Measurements from ENCODE around the gene MTA2.

Gene MTA2

DNA sequence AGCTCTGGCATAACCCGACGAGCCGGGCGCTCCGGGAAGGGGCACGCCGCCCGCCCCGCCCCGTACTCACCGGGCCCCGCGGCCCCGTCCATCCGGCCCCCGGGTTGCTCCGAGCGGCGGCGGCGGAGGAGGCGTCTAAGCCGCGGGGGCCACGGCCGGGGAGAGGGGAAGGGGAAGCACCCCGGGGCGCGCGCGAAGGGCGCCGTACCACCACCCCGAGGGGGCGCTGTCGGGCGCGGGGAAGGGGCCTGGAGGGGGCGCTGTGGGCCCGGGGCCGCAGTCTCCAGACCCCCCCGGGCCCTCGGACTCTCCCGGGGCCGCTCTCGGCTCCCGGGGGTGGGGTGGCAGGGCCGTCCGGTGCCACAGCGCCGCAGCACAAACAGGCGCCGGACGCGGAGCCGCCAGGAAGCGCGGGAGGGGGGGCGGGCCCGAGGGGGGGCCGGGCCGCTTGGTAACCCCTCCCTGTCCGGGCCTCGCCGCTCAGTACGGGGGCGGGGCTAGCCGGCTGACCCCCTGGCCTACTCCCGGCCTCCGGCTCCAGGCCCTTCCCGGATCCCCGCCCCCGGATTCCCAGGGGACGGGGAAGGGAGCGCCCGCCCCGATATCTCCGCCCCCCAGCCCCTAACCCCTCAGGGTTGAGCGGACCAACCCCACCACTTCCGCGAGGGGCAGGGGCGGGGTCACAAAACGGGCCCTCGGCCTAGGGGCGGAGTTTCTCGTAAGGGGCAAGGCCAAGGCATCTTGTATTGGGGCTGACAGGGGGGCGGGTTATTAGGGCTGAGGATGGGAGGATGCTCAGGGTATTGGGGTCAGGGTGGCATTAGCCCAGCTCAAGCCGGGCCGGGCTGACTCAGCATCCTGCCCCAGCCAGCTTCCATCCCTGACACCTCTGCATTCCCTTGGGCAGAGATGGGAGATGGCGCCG is 11.0 kb upstream of the MTA2 start, which contains the start of the genes EML3 and ROM1:
TSS of gene EML3 (minus strand) at position 410 of the 925 bp plus-strand sequence. CDS start at position 92, 318 bp downstream.
TSS of gene ROM1 (plus strand) at position 892 of the 925 bp plus-strand sequence. CDS start at position 917, 25 bp downstream.
- DNase-seq = peak; percentile 94

DNA sequence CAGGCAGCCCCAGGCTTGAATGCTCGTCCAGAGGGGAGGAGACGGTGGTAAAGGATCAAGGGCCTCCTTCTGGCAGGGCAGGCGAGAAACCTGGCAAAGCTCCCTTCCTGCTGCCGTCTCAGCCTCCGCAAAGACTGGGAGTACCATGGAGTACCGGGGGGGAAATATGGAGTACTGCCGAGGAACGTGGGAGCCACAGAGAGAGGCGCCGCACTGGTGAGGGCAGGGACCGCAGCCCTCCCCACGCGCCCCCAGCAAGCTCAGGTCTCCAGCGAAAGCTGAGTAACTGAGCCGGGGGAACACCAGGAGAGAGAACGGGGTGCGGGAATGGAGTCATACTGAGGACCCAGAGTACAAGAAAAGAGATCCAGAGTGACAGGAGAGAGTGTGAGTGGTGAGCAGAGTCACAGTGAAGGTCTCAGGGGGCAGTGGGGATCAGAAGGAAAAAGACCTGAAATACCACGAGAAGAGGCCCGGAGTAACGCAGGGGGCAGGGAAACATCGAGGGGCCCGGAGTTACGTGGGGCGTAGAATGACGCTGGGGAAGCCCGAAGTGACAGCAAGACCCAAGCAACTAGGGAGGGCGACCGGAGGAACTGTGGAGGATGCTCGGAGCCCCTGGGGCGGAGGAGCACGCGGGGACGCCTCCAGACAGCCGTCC is 10.2 kb upstream of the MTA2 start:
- DNase-seq = peak; percentile 81

DNA sequence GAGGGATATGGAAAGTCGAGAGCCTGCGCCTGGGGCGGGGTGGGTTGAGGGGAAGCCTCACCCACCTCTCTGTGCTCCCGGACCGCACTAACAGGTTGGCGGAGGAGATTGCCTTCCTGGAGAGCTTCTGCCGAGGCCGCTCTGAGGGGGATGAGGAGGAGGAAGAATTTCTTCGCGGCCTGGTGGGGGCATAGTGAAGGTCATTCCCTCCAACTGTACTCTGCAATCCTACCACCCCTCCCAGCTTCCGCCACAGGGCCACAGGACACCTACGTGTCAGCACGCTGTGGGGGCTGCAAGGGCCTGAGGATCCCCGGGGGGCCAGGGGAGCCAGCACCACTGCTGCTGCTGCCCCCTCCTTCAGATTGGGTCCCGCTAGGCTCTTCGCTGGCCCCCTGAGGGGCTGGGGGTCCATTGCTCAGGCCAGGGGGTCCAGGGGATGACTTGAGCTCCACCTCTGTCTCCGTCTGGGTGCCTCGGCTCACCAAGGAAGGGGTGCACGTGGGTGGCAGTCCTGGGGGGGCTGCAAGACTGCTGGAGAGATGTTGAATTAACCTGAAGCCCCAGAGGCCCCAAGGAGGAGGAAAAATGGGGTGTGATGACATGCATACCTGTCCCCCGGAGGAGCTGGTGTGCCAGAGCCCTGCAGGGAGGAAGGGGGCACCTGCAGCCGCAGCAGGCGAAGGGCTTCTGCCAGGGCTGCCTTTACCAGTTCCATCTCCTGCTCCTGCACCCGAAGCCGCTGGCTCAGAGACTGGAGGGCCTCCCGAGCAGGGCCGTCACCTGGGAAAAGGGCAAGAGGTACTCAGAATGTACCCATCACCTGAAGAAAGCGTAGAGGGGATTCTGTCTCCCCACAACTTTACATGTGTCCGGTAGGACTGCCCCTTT is 9.4 kb upstream of the MTA2 start:
- DNase-seq = no peak

DNA sequence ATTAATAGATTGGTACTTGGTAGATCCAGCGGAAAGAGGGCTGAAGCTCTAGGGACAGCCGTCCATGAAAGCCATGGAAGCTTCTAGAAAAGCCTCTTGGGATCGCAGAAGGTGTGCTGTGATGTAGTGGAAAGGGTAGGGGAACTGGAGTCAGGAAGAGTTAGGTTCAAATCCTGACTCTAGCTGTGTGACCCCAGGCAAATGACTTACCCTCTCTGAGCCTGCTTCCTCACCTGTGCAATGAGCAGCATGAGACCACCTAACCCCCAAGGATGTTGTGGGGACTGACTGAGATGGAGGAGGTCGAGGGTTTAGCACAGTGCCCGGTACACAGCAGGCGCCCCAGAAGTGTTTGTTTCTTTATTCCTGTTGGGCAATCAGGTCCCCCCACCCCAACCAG is 8.7 kb upstream of the MTA2 start:
- no peak for DNase-seq

DNA sequence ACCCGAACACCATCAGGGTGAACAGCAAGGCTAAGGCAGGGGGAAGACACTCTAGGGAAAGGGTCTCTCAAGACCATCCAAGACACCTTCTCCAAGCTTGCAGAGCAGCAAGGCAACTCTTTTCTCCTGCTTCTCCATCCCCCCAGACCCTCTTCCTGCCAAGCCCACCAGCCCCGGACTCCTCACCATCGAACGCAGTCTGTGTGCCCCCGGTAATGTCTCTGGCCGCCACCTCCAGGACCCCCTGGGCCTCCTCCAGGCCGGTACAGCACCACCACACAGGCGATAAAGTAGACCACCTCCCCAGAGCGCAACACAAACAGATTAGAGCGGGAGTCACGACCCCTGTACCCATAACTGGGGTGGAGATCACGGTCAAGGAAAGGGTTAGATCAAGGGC is 7.1 kb upstream of the MTA2 start:
- DNase-seq = no peak

DNA sequence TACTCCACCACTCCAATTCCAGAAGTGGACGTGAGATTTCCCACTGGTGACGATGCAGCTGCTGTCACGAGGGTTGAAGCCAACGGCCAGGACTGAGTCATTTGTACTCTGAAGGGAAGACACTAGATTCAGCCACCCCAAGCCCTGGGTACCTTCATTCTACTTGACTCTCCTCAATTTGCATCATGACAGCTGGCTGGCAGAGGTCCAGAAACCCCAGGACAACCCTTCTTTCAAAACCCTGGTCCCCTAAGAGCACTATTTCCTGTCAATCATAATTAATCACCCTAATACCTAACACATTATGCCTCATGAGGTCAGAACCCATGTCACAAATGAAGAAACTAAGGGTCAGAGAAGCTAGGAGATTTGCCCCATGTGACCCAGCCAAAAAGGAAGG is 6.0 kb upstream of the MTA2 start:
- DNase-seq = no peak

DNA sequence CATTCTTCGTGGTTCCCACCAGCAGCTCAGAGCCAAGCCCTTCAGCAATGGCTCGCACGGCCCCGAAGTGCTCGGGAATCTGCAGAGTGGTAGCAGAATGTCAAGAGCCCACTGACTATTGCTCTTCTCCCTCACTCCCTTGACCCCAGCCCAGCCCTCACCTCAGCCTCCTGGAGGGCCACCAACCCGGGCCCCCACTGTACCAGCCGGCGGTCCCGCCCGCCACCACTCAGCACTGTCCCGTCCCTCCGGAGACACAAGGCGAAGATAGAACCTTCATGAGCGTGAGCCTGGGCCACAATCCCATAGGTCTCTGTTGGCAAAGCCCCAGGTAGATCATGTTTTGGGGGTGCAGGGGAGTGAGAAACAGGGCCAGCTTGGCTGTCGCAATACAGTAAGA is 4.2 kb upstream of the MTA2 start:
- DNase-seq = no peak

DNA sequence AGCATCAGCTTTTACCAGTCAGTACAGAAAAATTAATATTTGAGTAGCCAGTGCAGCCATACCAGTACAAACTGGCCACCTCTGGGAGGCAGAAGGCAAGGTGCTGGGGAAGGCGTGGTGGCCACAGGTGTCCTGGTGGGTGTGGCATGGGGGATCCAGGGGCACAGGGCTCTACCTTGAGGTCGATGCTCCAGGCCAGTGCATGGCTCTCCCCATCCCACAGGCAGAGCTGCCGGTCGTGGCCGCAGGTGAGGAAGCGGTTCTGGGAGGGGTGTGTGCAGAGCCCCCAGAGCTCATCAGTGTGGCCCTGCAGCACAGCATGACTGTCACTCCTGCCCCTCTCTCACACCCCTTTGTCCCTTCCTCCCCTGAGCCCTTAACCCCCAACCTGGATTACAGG is 3.8 kb upstream of the MTA2 start:
- no peak for DNase-seq

DNA sequence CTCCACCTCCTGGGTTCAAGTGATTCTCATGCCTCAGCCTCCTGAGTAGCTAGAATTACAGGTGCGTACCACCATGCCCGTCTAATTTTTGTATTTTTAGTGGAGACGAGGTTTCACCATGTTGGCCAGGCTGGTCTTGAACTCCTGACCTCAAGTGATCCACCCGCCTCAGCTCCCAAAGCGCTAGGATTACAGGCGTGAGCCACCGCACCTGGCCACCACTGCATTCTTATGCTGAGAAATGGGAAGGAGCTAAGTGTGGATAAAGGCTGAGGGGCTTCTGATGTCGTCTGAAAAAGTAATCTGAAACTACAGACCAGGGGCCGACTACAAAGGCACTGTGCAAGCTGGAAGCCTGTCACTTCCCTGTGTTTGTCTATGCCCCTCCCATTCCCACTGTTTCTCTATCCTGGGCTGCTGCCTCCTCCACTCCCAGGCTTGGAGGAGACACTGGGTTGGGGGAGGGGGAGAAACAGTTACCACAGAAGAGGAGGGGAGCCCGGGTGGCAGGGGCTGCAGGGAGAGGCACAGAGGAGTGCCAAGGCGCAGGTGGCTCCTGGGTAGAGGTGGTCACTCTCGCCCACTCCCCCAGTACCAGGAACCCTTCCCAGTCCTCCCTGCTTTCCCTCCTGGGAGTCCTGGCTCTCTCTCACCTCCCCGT is 2.9 kb upstream of the MTA2 start:
- no peak for DNase-seq

DNA sequence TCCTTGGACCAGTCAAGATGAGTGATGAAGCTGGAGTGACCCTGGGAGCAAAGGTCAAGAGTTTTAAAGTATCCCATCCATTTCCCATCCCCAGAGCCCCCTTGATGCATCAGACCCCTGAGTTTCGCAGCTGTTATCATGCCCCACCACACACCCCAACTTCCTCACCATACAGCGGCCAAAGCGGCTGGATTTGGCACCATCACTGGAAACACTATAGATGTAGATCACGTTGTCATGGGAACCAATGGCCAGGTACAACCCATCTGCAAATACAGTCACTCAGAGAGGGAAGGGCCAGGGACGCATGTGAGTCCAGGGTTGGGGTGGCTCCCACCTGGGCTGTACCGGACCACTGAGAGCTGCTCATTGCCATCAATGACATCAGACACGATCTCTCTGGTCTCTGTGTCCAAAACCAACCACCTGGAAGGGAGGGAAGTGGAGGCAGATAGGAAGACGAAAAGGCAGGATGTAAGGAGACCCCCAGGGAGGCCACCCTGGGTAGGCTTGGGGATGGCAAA is 2.2 kb upstream of the MTA2 start:
- DNase-seq = no peak

DNA sequence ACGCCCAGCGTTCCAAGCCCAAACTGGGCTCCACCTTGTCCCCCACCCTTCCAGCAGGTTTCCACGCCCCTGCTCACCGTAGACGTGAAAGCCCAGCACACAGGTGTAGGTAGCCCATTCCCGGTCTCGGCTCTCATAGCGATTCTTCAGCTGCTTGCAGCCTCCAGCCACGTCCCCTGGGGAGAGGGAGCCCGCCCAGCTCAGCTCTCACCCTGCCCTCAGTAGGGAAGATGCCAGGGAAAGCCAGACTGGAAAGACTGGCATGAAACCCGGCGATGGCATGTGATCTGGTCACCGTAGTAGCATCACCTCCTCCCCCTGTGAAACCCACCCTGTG is 1.4 kb upstream of the MTA2 start:
- no peak for DNase-seq

DNA sequence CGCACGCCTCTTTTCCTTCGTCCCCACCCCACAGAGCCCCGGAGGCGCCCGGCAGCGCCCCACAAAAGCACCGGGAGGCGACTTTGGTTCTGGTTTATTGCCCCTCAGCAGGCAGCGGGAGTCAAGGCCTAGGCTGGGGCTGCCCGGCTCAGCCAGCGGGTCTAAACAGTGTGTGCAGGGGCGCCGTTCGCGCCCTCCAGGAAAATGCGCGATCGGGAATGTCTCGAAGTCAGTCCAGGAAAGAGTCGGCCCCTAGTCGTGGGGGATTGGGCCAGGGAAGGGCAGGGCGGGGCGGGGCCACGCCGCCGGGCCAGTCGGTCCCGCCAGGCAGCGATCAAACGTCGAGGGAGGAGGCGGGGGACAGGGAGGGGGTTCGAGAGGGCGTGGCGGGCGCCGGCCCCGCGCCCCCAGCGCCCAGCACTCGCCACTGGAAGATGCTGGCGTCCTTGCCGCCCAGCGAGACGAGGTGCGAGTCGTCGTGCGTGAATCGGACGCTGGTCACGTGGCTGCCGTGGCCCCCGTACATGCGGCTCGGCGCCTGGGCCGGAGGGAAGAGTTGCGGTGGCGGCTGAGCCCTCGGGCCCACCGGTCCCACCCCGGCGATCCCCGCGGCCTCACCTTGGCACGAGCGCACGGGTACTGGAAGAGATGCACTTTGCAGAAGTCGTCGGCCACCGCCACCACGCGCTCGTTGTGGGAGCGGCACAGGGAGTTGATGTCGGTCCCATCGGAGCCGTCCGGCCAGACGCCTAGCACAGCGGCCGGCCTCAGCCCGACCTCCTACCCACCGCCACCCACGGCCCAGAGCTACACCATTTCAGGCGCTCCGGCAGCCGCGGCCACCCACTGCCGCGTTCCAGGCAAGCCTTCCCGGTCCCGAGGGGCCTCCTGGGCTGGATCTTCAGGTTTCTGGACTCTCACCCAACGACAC is 741 bp upstream of the MTA2 start:
- peak; percentile 69 for DNase-seq

DNA sequence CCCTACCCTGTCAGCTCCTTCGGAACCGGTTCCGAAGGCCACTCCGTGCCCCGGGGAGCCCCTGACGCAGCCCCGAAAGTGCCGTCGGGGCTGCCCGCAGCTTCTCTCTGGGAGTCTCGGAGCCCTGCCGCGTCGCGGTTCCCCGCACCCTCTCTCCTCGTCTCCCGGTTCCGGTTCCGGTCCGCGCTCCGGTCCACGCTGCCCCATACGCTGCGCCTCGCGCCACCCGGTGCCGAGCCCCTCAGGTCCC is 618 bp downstream of the MTA2 start:
- peak; percentile 85 for DNase-seq

DNA sequence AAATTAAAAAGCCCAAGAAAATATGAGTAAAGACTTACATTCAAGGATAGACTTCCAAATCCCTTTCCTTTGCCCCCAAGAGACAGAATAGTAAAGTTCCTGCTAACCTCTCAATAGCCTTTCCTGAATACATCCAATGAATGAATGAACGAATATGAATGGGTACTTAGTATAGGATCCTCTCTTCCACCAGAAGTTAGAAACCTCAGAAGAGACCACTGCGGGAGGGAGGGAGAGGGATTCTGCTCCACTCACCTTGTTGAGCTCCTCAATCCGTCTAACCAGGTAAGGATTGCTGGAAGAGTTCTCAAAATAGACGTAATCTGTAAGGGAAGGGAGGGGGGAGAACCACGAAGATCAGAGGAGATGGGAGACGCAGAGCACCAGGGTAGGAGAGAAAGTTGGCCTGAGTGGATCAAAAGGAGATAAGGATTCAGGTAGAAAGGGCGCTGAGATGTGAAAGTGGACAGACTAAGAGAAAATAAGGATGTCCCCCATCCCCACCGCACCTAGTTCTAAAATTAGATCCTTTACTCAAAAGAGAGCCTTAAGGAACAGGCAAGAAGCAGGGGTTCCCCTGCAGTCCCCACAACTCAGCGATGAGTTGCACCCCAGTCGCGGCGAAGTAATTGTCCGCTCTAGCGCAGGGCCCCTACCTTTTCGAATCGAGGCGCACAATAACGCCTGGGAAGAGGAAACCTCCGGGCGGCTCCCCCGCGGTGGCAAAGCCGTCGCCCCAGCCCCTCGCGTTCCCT is 1.1 kb downstream of the MTA2 start:
- DNase-seq = no peak

DNA sequence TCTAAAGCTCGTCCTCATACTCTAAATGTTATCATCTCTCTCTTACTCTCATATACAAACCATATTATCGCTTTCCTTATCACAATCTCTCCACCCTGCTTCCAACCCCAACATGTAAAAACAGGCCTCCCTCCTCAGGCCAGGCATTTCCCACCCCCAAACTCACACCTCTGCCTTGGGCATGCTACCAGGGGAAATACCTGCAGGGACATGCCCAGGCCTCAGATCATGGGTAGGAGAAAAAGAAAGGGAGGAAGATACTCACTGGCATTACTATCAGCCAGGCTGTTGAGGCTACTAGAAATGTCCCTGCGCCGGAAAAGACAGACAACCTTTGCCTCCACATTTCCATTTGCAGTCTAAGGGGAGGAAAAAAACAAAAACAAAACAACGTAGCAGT is 1.8 kb downstream of the MTA2 start:
- peak; percentile 70 for DNase-seq

DNA sequence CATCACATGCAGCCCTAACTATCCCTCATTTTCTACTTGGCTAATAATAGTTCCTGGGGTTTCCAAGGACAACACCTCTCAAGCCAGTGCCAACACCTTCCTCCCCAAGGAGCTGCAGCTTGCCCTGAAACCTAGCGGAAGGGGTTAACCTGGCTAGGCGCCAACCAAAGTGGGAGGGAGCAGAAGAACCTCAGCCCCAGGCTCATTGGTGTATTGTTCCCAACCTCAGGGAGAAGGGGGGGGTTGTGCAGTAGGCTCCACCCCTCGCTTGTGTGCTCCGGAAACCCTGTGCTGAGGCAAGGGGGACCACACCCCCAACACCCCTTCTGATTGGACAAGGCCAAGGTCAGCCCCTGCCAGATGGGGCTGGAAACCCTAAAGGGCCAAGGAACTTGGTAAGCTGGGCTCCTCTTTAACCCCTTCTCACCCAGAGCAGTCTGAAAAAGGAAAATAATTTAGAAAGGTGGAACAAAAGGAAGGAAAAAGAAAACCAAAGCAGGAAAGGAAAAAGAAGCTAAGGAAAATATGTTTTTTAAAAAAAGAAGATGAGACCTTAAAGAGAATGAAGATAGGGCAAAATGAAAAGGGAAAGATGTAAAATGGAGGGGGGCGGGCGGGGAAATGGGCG is 2.5 kb downstream of the MTA2 start:
- DNase-seq = peak; percentile 98

DNA sequence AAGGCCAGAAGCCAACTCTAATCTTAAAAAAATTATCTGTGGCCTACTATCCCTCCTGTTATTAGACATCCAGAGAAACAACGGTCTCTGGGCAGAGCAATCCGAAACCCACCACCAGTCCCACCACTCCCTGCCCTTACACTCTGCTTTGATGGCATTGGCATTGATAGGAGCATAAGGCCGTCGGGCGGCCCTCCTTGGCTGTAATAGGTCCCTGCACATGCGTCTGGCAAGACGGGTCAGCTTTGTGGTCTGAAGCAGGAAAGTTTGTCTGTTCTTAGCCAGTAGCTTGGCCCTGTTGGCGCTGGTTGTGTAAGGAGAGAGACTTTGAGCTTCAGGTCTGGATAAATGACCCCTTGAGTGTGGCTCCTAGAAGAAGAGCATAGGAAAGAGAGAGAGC is 6.5 kb downstream of the MTA2 start:
- no peak for DNase-seq

DNA sequence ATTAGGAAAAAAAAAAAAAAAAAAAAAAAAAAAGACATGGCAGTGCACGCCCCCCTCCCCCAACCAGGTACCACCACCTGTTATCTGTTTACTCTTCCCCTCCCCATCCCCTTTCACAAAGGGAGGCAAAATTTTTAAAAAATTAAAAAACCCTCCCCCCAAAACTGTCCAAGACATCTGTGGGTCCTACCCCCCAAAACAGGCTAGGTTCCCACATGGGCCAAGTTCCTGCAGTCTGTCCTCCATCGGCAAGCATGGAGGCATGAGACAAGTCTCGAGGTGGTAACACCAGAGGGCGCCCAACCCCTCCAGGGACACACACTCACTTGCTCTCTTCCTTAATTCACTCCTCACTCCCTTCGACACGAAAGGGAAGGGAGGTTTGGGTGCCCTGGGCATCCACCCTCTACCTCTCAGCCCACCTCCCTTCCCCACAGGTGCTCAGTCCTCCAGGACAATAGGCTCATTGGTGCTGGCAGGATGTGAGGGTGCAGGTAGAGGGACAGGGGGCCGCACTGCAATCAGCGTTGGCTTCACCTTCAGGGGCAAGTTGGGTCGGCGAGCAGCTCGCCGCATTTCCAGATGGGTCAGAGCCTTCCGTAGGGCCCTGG is 8.1 kb downstream of the MTA2 start:
- peak; percentile 92 for DNase-seq

DNA sequence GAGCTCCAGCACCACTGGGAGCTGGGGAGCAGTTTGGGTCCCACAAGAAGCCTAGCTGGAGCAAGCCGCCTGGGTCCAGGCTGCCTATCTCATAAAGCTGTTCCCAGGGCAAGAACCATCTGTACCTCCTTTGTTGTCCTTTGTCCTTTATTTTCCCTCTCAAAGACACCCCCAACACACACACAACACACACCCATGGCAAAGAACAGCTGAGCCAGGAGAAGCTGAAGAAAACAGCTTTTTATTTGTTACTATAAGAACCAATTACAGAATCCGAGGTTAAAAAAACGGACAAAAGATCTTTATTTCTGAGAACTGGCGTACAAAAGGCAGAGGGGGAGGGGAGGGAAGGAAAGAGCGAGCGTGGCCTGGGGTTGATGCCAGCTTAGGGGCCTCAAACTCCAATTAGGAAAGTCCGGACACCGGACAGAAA is 8.7 kb downstream of the MTA2 start:
- DNase-seq = no peak

Data from activated effector memory CD4-positive, alpha-beta T cell treated with anti-CD3 and anti-CD28 coated beads, Interleukin-2, amount 50 U/mL, for 16 hours (primary cell).